Right atrium auricular region (tissue), 2 donors: ENCODE results near the gene RAD51B. TPM values are rescaled to one million over a fixed set of nuclear protein-coding genes. Genes with fewer than 3 reads are reported as not detected.

ENCODE experiments used
- DNase-seq: peaks from one replicate; pipeline ENCODE4 v3.0.0-alpha.2; 2019; ENCODE audit warnings: low spot score
- H3K27ac ChIP-seq, 2 donors: fragments of 200-600 bp; sonication (generic); 1 replicate in 1 of 2; 2 replicates in 1 of 2; pipeline ENCODE4 v1.5.1; 2016 to 2019
- H3K27me3 ChIP-seq, 2 donors: fragments of 200-600 bp; sonication (generic); one replicate each; pipeline versions ENCODE4 v1.5.1 to v1.6.0; 2017 to 2019
- H3K36me3 ChIP-seq: fragments of 200-600 bp; sonication (generic); one replicate; pipeline ENCODE4 v1.5.1; 2016
- H3K4me1 ChIP-seq, 2 donors: fragments of 200-600 bp; sonication (generic); one replicate each; pipeline versions ENCODE4 v1.5.1 to v1.6.0; 2017 to 2019
- H3K4me3 ChIP-seq, 2 donors: fragments of 200-600 bp; sonication (generic); 1 replicate in 1 of 2; 2 replicates in 1 of 2; pipeline ENCODE4 v1.5.1; 2017 to 2019; ENCODE audit warnings: mild to moderate bottlenecking in 1 of 2, moderate library complexity in 1 of 2
- H3K9me3 ChIP-seq, 2 donors: fragments of 200-600 bp; sonication (generic); one replicate each; pipeline ENCODE4 v1.5.1; 2019
- CTCF ChIP-seq, 2 donors: fragments of 200-600 bp; sonication (generic); IDR thresholded peaks; one replicate each; pipeline ENCODE4 v1.5.1; 2019; ENCODE audit warnings: antibody characterized with exemption in 2 of 2
- total RNA-seq, 2 donors: library from RNA; depleted of rRNA; stranded (reverse); fragments of >200 nt; gene quantifications; one replicate each; pipeline ENCODE4 v1.1.0, GENCODE V29; 2016

The RAD51B gene
- total RNA-seq, 2 donors from 2014 or later, result 1.2 to 1.5 TPM

DNA sequence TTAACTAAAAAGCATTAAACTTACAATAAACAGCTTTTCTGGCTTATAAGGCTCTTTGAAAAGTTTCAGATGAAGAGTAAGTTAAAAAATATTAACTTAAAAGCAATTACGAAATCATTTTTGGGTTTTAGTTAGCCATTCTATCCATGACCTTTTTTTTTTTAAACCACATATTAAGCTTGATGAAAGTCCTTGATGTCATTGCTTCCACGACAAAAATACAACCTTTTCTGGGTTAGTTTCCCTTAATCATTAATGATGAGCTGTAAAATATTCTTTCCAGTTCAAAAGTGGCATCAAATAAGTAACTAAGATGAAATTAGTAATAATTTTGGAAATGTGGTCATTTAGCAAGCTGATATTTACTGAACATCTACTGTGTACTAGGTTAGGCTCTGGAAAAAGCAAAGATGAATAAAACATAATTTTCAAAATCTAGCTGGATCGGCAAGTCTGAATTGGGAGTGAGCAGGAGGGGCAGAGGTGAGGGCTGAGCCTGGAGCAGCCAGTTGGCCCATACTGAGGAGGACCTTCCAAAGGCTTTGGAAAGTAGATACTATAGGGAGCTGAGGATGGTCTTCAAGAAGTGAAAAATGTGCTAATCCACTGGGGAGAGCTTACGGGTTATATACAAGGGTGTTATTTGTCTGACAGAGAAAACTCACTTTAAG, 628.1 kb downstream of the RAD51B start:
- no peak for TF ChIP-seq CTCF (IDR thresholded peaks at IDR 0.05)
- DNase-seq, result no peak
- Histone ChIP-seq H3K27ac (no peak overlapping the region), H3K4me3 (no peak overlapping the region), H3K4me1 (peaks cover 0 to 8% of the 10 kb centered on the region in 2 donors), H3K36me3 (no peaks in the 10 kb centered on the region), H3K27me3 (no peaks in the 10 kb centered on the region), H3K9me3 (no peaks in the 10 kb centered on the region)

GRCh38 chr14:68448252-68448902, 628.8 kb downstream of the RAD51B start:
- Histone ChIP-seq H3K4me3 (no peak overlapping the region), H3K9me3 (no peaks in the 10 kb centered on the region), H3K27ac (no peak overlapping the region), H3K4me1 (peaks cover 0 to 8% of the 10 kb centered on the region in 2 donors), H3K27me3 (no peaks in the 10 kb centered on the region), H3K36me3 (no peaks in the 10 kb centered on the region)
- no peak for DNase-seq
- TF ChIP-seq CTCF (IDR thresholded peaks at IDR 0.05), result no peak

GRCh38 chr14:68449561-68450181, 630.1 kb downstream of the RAD51B start:
- Histone ChIP-seq H3K27ac (no peak overlapping the region), H3K4me1 (peaks cover 0 to 4% of the 10 kb centered on the region in 2 donors), H3K4me3 (no peak overlapping the region), H3K36me3 (no peaks in the 10 kb centered on the region), H3K27me3 (no peaks in the 10 kb centered on the region), H3K9me3 (peaks cover 0 to 4% of the 10 kb centered on the region in 2 donors)
- TF ChIP-seq CTCF (IDR thresholded peaks at IDR 0.05), result no peak
- no peak for DNase-seq

- H3K9me3 ChIP-seq, result peaks cover 0 to 8% of the 10 kb centered on the region in 2 donors
- no peaks in the 10 kb centered on the region for H3K27me3 ChIP-seq
- H3K4me1 ChIP-seq, result no peaks in the 10 kb centered on the region
- TF ChIP-seq CTCF (IDR thresholded peaks at IDR 0.05), result no peak
- H3K36me3 ChIP-seq, result no peaks in the 10 kb centered on the region
- no peak overlapping the region for H3K4me3 ChIP-seq
- DNase-seq, result no peak
- peak overlapping the region; percentile 20 to 55 for H3K27ac ChIP-seq
Measured at GRCh38 chr14:68450391-68451120, 631.0 kb downstream of the RAD51B start.

GRCh38 chr14:68451696-68452373, 632.3 kb downstream of the RAD51B start:
- no peak for TF ChIP-seq CTCF (IDR thresholded peaks at IDR 0.05)
- Histone ChIP-seq H3K4me1 (no peaks in the 10 kb centered on the region), H3K36me3 (no peaks in the 10 kb centered on the region), H3K9me3 (peaks cover 0 to 8% of the 10 kb centered on the region in 2 donors), H3K27me3 (no peaks in the 10 kb centered on the region), H3K27ac (peak overlapping the region; percentile 19 to 55), H3K4me3 (no peak overlapping the region)
- peak; percentile 82 for DNase-seq
